ENCODE data around the gene KCNH2.

Gene KCNH2

GRCh38 chr7:150966002-150966401 is 12.1 kb downstream of the KCNH2 start:
- no peak overlapping the region for H3K27ac ChIP-seq (ENCODE audit: extremely low read depth, low read depth, low read length)
- no peak overlapping the region for H3K4me3 ChIP-seq (ENCODE audit: low read depth, low read length)
- TF ChIP-seq ZNF404 (tag by site-specific recombination; IDR thresholded peaks at IDR 0.05) (no peak), ZNF280C (tag by site-specific recombination; IDR thresholded peaks at IDR 0.05) (no peak), FEZF1 (tag by site-specific recombination; IDR thresholded peaks at IDR 0.05) (no peak), ZNF596 (tag by site-specific recombination; IDR thresholded peaks at IDR 0.05) (no peak), KLF7 (tag by site-specific recombination; IDR thresholded peaks at IDR 0.05; ENCODE audit: borderline replicate concordance) (no peak), ZNF692 (tag by site-specific recombination; IDR thresholded peaks at IDR 0.05) (no peak), ZNF132 (tag by site-specific recombination; IDR thresholded peaks at IDR 0.05; ENCODE audit: borderline replicate concordance) (no peak), HOXD13 (CRISPR knock-in tag; IDR thresholded peaks at IDR 0.05; ENCODE audit: borderline replicate concordance) (no peak)
- no peaks in the 10 kb centered on the region for H3K4me1 ChIP-seq (ENCODE audit: control insufficient read depth, insufficient read depth, low read length)
- H3K36me3 ChIP-seq (ENCODE audit: control insufficient read depth in 2 of 2, insufficient read depth in 1 of 2, low read length in 2 of 2): no peaks in the 10 kb centered on the region
- ChIA-PET CTCF (interaction anchor here (0.6 to 11.1 kb wide), 8 partner anchors 9 to 147 kb away, joined by 3 to 124 read pairs (median 4); no protein-coding TSS in a partner anchor), POLR2A (no interaction called here)
- no peaks in the 10 kb centered on the region for H3K9me3 ChIP-seq (ENCODE audit: control insufficient read depth, insufficient read depth, low read depth, low read length)

GRCh38 chr7:150965273-150965830 is 12.8 kb downstream of the KCNH2 start:
- no peak overlapping the region for H3K4me3 ChIP-seq (ENCODE audit: low read depth, low read length)
- H3K9me3 ChIP-seq (ENCODE audit: control insufficient read depth, insufficient read depth, low read depth, low read length): no peaks in the 10 kb centered on the region
- CTCF ChIA-PET: interaction anchor here (0.6 to 11.1 kb wide), 11 partner anchors 10 to 187 kb away, joined by 3 to 124 read pairs (median 5); no protein-coding TSS in a partner anchor
- TF ChIP-seq ZSCAN4 (tag by site-specific recombination; IDR thresholded peaks at IDR 0.05) (no peak), ZBTB6 (tag by site-specific recombination; IDR thresholded peaks at IDR 0.05) (no peak), KLF1 (tag by site-specific recombination; IDR thresholded peaks at IDR 0.05) (0 out of 2 replicates have a peak, but pooled peaks have one; percentile 12)
- POLR2A ChIA-PET: interaction anchor here (0.6 to 1.6 kb wide), 2 partner anchors 13 to 336 kb away, joined by 4 read pairs; no protein-coding TSS in a partner anchor
- no peaks in the 10 kb centered on the region for H3K36me3 ChIP-seq (ENCODE audit: control insufficient read depth in 2 of 2, insufficient read depth in 1 of 2, low read length in 2 of 2)
- H3K4me1 ChIP-seq (ENCODE audit: control insufficient read depth, insufficient read depth, low read length): no peaks in the 10 kb centered on the region
- H3K27ac ChIP-seq (ENCODE audit: extremely low read depth, low read depth, low read length): no peak overlapping the region

- CTCF ChIA-PET: interaction anchor here (0.8 to 11.1 kb wide), 12 partner anchors 10 to 186 kb away, joined by 3 to 124 read pairs (median 6); partner anchors contain the start of gene NOS3
- POLR2A ChIA-PET: interaction anchor here (0.6 to 1.6 kb wide), 2 partner anchors 14 to 335 kb away, joined by 4 read pairs; no protein-coding TSS in a partner anchor
- H3K4me1 ChIP-seq (ENCODE audit: control insufficient read depth, insufficient read depth, low read length): no peaks in the 10 kb centered on the region
- H3K9me3 ChIP-seq (ENCODE audit: control insufficient read depth, insufficient read depth, low read depth, low read length): no peaks in the 10 kb centered on the region
- H3K4me3 ChIP-seq (ENCODE audit: low read depth, low read length): no peak overlapping the region
- H3K36me3 ChIP-seq (ENCODE audit: control insufficient read depth in 2 of 2, insufficient read depth in 1 of 2, low read length in 2 of 2): no peaks in the 10 kb centered on the region
- no peak overlapping the region for H3K27ac ChIP-seq (ENCODE audit: extremely low read depth, low read depth, low read length)
- TF ChIP-seq ZNF2 (tag by site-specific recombination; IDR thresholded peaks at IDR 0.05): 0 out of 2 replicates have a peak, but pooled peaks have one; percentile 24
- TF ChIP-seq CTCF (tag by site-specific recombination; IDR thresholded peaks at IDR 0.05): peak; percentile 53
- TF ChIP-seq GLIS1 (tag by site-specific recombination; IDR thresholded peaks at IDR 0.05): peak; percentile 78
- TF ChIP-seq ZBTB10 (tag by site-specific recombination; IDR thresholded peaks at IDR 0.05): no peak
- peak; percentile 58; the same call in 1 of the 2 replicates for TF ChIP-seq TRIM28 (IDR thresholded peaks at IDR 0.05; ENCODE audit: borderline replicate concordance, low read length)
- peak; percentile 80 for TF ChIP-seq ZNF341 (tag by site-specific recombination; IDR thresholded peaks at IDR 0.05; ENCODE audit: low read depth)
- TF ChIP-seq BCL11B (tag by site-specific recombination; IDR thresholded peaks at IDR 0.05; ENCODE audit: low read depth): no peak
- 0 out of 2 replicates have a peak, but pooled peaks have one; percentile 15 for TF ChIP-seq ZFHX2 (tag by site-specific recombination; conservative IDR thresholded peaks at IDR 0.05)
These were observed 13.5 kb downstream of the KCNH2 start for GRCh38 chr7:150964593-150965111.

Data from HEK293 (cell line).